Measurements from ENCODE around the gene LPP.

The LPP gene

DNA sequence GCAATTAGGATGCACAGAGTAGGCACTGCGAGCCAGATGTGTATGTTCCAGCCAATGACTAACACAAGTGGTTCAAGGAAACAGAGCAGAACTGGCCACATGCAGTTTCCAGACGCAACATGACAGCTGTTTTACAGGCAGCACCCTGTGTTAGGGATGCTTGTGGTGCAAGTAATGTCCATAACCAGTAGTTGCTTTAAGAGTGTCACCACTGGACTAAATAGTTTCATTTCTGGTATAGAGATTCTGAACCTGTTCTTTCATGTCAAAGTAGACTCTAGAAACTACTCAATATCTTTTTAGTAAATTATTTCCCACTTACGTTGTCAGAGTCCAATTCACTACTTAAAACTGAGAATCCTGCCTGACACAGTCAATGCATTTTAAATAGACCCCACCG, 14.5 kb upstream of the LPP start:
- Histone ChIP-seq H3K36me3 (ENCODE audit: insufficient read depth, low read length) (no peaks in the 10 kb centered on the region), H3K79me2 (ENCODE audit: insufficient read depth, low read length) (no peaks in the 10 kb centered on the region), H3K27ac (ENCODE audit: low read depth, low read length, poor library complexity, severe bottlenecking) (no peak overlapping the region), H3K27me3 (ENCODE audit: insufficient read depth, low read length) (no peaks in the 10 kb centered on the region), H2AFZ (ENCODE audit: low read length) (no peak overlapping the region; the same call in 1 of the 2 replicates), H3K9me2 (ENCODE audit: low read depth, low read length) (no peaks in the 10 kb centered on the region), H3F3A (ENCODE audit: insufficient read depth, low read length) (peaks cover 2% of the 10 kb centered on the region; the same call in 1 of the 2 replicates), H3K4me2 (ENCODE audit: low read length) (no peak overlapping the region), H3K4me3 (ENCODE audit: low read depth, low read length, poor library complexity, severe bottlenecking) (no peak overlapping the region), H3K4me1 (ENCODE audit: insufficient read depth, low read length, severe bottlenecking) (peaks cover 28% of the 10 kb centered on the region), H3K9ac (ENCODE audit: low read length) (no peak overlapping the region), H3K9me3 (ENCODE audit: low read length) (no peaks in the 10 kb centered on the region), H4K20me1 (ENCODE audit: insufficient read depth, low read length) (no peaks in the 10 kb centered on the region)
- TF ChIP-seq EZH2 (IDR thresholded peaks at IDR 0.05; ENCODE audit: borderline replicate concordance, low read length) (no peak), CTCF (IDR thresholded peaks at IDR 0.05; ENCODE audit: low read length) (no peak)

- Histone ChIP-seq H3K4me3 (ENCODE audit: low read depth, low read length, poor library complexity, severe bottlenecking) (no peak overlapping the region), H3K79me2 (ENCODE audit: insufficient read depth, low read length) (no peaks in the 10 kb centered on the region), H3K4me1 (ENCODE audit: insufficient read depth, low read length, severe bottlenecking) (peaks cover 25% of the 10 kb centered on the region)
These were observed 7.7 kb upstream of the LPP start for GRCh38 chr3:188146219-188146618.

DNA sequence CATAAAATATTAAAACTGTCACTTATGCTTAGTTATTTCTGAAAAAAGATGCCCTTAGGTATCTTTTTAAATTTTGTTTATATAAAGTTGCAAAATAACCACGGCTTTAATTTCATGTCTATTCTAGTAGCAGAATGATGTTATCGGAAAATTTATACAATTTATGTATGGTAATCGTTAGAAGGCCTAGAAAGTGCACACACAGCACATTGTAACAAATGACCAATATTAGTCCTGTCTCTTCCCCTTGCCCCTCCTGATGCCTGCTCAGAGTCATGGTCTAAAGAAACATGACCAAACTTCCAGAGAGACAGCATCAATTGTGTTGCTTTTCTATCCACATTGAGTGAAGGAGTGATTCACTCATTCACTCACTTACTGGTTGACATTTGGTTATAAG, 6.2 kb upstream of the LPP start:
- Histone ChIP-seq H4K20me1 (ENCODE audit: insufficient read depth, low read length) (no peaks in the 10 kb centered on the region), H3K4me3 (ENCODE audit: low read depth, low read length, poor library complexity, severe bottlenecking) (no peak overlapping the region), H3F3A (ENCODE audit: insufficient read depth, low read length) (no peaks in the 10 kb centered on the region), H3K9ac (ENCODE audit: low read length) (no peak overlapping the region), H3K79me2 (ENCODE audit: insufficient read depth, low read length) (no peaks in the 10 kb centered on the region), H3K4me1 (ENCODE audit: insufficient read depth, low read length, severe bottlenecking) (peaks cover 33% of the 10 kb centered on the region), H3K9me3 (ENCODE audit: low read length) (no peaks in the 10 kb centered on the region), H3K9me2 (ENCODE audit: low read depth, low read length) (no peaks in the 10 kb centered on the region), H3K36me3 (ENCODE audit: insufficient read depth, low read length) (no peaks in the 10 kb centered on the region), H3K4me2 (ENCODE audit: low read length) (no peak overlapping the region), H3K27ac (ENCODE audit: low read depth, low read length, poor library complexity, severe bottlenecking) (no peak overlapping the region), H3K27me3 (ENCODE audit: insufficient read depth, low read length) (no peaks in the 10 kb centered on the region), H2AFZ (ENCODE audit: low read length) (no peak overlapping the region)
- TF ChIP-seq EZH2 (IDR thresholded peaks at IDR 0.05; ENCODE audit: borderline replicate concordance, low read length) (no peak), CTCF (IDR thresholded peaks at IDR 0.05; ENCODE audit: low read length) (no peak)

More at GRCh38 chr3:188146219-188146618, 7.7 kb upstream of the LPP start:
- Histone ChIP-seq H3K9me3 (ENCODE audit: low read length) (no peaks in the 10 kb centered on the region), H2AFZ (ENCODE audit: low read length) (no peak overlapping the region), H3K27me3 (ENCODE audit: insufficient read depth, low read length) (no peaks in the 10 kb centered on the region), H3K9ac (ENCODE audit: low read length) (no peak overlapping the region), H3K4me2 (ENCODE audit: low read length) (no peak overlapping the region), H4K20me1 (ENCODE audit: insufficient read depth, low read length) (no peaks in the 10 kb centered on the region), H3K9me2 (ENCODE audit: low read depth, low read length) (no peaks in the 10 kb centered on the region), H3F3A (ENCODE audit: insufficient read depth, low read length) (no peaks in the 10 kb centered on the region), H3K27ac (ENCODE audit: low read depth, low read length, poor library complexity, severe bottlenecking) (no peak overlapping the region), H3K36me3 (ENCODE audit: insufficient read depth, low read length) (no peaks in the 10 kb centered on the region)
- TF ChIP-seq CTCF (IDR thresholded peaks at IDR 0.05; ENCODE audit: low read length) (no peak), EZH2 (IDR thresholded peaks at IDR 0.05; ENCODE audit: borderline replicate concordance, low read length) (no peak)
